ENCODE measurements around the gene CLDN19. TPM values are rescaled to one million over a fixed set of nuclear protein-coding genes. Genes with fewer than 3 reads are reported as not detected.
A peak's percentile ranks its signal among the peaks of the same experiment; 100 is the strongest.

Gene CLDN19
- not detected in 2 replicates for total RNA-seq (2011; cell fraction: chromatin; rRNA removed; ENCODE audit: low replicate concordance)
- not detected in 2 replicates for total RNA-seq (2011; cell fraction: nucleolus; rRNA removed)
- total RNA-seq (2011; cell fraction: nucleoplasm; rRNA removed) = not detected in 2 replicates
- total RNA-seq (2014; rRNA removed) (not detected in 2 replicates), total RNA-seq (2014; rRNA removed; fragmentation: Illumina TruSeq; extraction: Trizol) (not detected in 2 replicates), total RNA-seq (2015; rRNA removed; fragmentation: Illumina TruSeq; extraction: Trizol) (not detected in 2 replicates), total RNA-seq (2021) (not detected in 2 replicates), polyA plus RNA-seq (2011; rRNA removed) (not detected in 2 replicates), polyA plus RNA-seq (2014; fragmentation: Illumina TruSeq; extraction: Trizol) (not detected in 2 replicates), polyA plus RNA-seq (2014; fragmentation: Nextera tagmentation; extraction: Ambion mirVana) (not detected), polyA plus RNA-seq (2014; rRNA removed) (not detected in 2 replicates), polyA minus RNA-seq (2011; rRNA and poly(A)+ RNA removed) (not detected in 2 replicates), Bru-seq, nascent RNA (percentile 11 among the genes with signal in this experiment), BruChase-seq, experiment 1, labeled RNA remaining after a 2-hour chase (not detected), BruChase-seq, experiment 2, labeled RNA remaining after a 6-hour chase (not detected)
- polyA plus RNA-seq (2011; cell fraction: cytosol; rRNA removed) = 0.03 TPM in 1 of 2 replicates, not detected in the other
- polyA plus RNA-seq (2011; cell fraction: nucleus; rRNA removed) = not detected in 2 replicates
- 0.03 TPM in 1 of 2 replicates, not detected in the other for polyA plus RNA-seq (2012)
- not detected in 2 replicates for polyA minus RNA-seq (2011; cell fraction: cytosol; rRNA and poly(A)+ RNA removed)
- polyA minus RNA-seq (2011; cell fraction: nucleus; rRNA and poly(A)+ RNA removed) = not detected in 2 replicates
- long read RNA-seq, experiment 1 = 0 reads
- long read RNA-seq, experiment 2 = 0 reads
- long read RNA-seq, experiment 3 = 0 reads

- POLR2A ChIA-PET = interaction anchor here (0.6 to 0.9 kb wide), 4 partner anchors 57 to 528 kb away, joined by 3 read pairs; no protein-coding TSS in a partner anchor
- TF ChIP-seq NFYB (IDR thresholded peaks at IDR 0.05; ENCODE audit: extremely low read depth, insufficient read length) = no peak
- peak; percentile 22; the same call in 1 of the 2 replicates for TF ChIP-seq EGR1 (conservative IDR thresholded peaks at IDR 0.05)
- 9% methylated on average over 27 of the region's 27 CpGs for WGBS (ENCODE audit: insufficient coverage, low coverage, missing lambda C conversion rate)
- Histone ChIP-seq H3K4me2 (ENCODE audit: insufficient read depth, low read length) (no peak within 1 kb of the TSS), H3K9me1 (ENCODE audit: control insufficient read depth, insufficient read depth, low read length) (peaks cover 5% of the 10 kb centered on the region), H3K4me3 (no peak within 1 kb of the TSS), H3K36me3 (ENCODE audit: control insufficient read depth, insufficient read depth, low read length) (no peaks in the 10 kb centered on the region), H2AFZ (ENCODE audit: low read depth, low read length) (no peak within 1 kb of the TSS), H3K27me3 (ENCODE audit: control insufficient read depth in 2 of 2, insufficient read depth in 2 of 2, low read length in 2 of 2) (peaks cover 4 to 33% of the 10 kb centered on the region in 2 experiments; a peak in 4 of 5 replicates), H3K79me2 (ENCODE audit: control insufficient read depth, insufficient read depth, low read length) (no peaks in the 10 kb centered on the region), H3K9me3 (replicated peaks; ENCODE audit: control insufficient read depth, insufficient read depth, low read depth, low read length) (no peaks in the 10 kb centered on the region), H3K4me1 (replicated peaks in 1 of 2; ENCODE audit: control insufficient read depth in 2 of 2, insufficient read depth in 2 of 2, low read length in 2 of 2) (peaks cover 0 to 43% of the 10 kb centered on the region in 2 experiments; a peak in 3 of 5 replicates), H4K20me1 (replicated peaks; ENCODE audit: control insufficient read depth, insufficient read depth, low read length) (peaks cover 5% of the 10 kb centered on the region; the same call in 1 of the 2 replicates), H3K9ac (ENCODE audit: insufficient read depth in 1 of 2, low read depth in 2 of 2, low read length in 2 of 2) (peak within 1 kb of the TSS in 1 of 2 experiments; percentile 2; a peak in 1 of 4 replicates), H3K27ac (ENCODE audit: extremely low read depth, low read depth, low read length) (no peak within 1 kb of the TSS)
- CTCF ChIA-PET (ENCODE audit: low intra/inter-chr PET ratio) = no interaction called here
- FAIRE-seq (peak; percentile 63), ATAC-seq (peak; percentile 19), DNase-seq (ENCODE audit: extremely low read depth in 1 of 4, low spot score in 3 of 4) (peak; percentile 23 to 79 (median 58))
- in situ Hi-C loops (cut with MboI) = loop anchor here (10.0 to 25.0 kb wide), 2 partner anchors 153 to 395 kb away; no protein-coding TSS in a partner anchor
- BruUV-seq (replicated peaks) = no TSS peak
- intact Hi-C loops (cut with micrococcal nuclease) = loop anchor here (10.0 kb wide), 2 partner anchors 395 to 595 kb away; no protein-coding TSS in a partner anchor
Observed at GRCh38 chr1:42739753-42740700, at the start of gene CLDN19. TSS of gene CLDN19 (minus strand) at chr1:42740236. CDS start at chr1:42740063, 173 bp downstream.
